GM21717 (cell line): ENCODE measurements around the gene ISX.
"Not testable (repeated sequence)": the region's sequence is repeated elsewhere in the genome, so short reads cannot be mapped to it uniquely, and the experiment has no call there.

Source experiments
- ATAC-seq: cut with Tn5 transposase; IDR thresholded peaks from one replicate; pipeline ENCODE4 v1.9.1; 2021; ENCODE audit warnings: mild to moderate bottlenecking, moderate library complexity; ENCODE audit not compliant: unreplicated experiment

The ISX gene

GRCh38 chr22:35065796-35066218, at the start of gene ISX:
Gene ISX (plus strand): TSS chr22:35066158. CDS start chr22:35067088, 930 bp downstream.
- ATAC-seq, result no peak

- ATAC-seq, result no peak
Observed at GRCh38 chr22:35016909-35017308, 49.0 kb upstream of the ISX start.

- no peak for ATAC-seq
Observed at GRCh38 chr22:35018995-35019394, 47.0 kb upstream of the ISX start.

GRCh38 chr22:35020517-35020916, 45.4 kb upstream of the ISX start:
- ATAC-seq, result no peak

GRCh38 chr22:35021161-35021560, 44.8 kb upstream of the ISX start:
- ATAC-seq, result no peak

- ATAC-seq, result no peak
Observed at GRCh38 chr22:35022291-35022690, 43.7 kb upstream of the ISX start.

GRCh38 chr22:35023692-35024363, 42.1 kb upstream of the ISX start:
- ATAC-seq, result peak; percentile 50

- no peak for ATAC-seq
Observed at GRCh38 chr22:35024364-35024692, 41.6 kb upstream of the ISX start.

GRCh38 chr22:35030112-35030511, 35.8 kb upstream of the ISX start:
- ATAC-seq, result not testable (repeated sequence)

- no peak for ATAC-seq
Observed at GRCh38 chr22:35032571-35032970, 33.4 kb upstream of the ISX start.

GRCh38 chr22:35033635-35034296, 32.2 kb upstream of the ISX start:
- no peak for ATAC-seq

GRCh38 chr22:35034963-35035362, 31.0 kb upstream of the ISX start:
- no peak for ATAC-seq

- ATAC-seq, result no peak
Observed at GRCh38 chr22:35037089-35037488, 28.9 kb upstream of the ISX start.

GRCh38 chr22:35039625-35040024, 26.3 kb upstream of the ISX start:
- no peak for ATAC-seq

GRCh38 chr22:35043252-35043933, 22.6 kb upstream of the ISX start:
- no peak for ATAC-seq

GRCh38 chr22:35043934-35044319, 22.0 kb upstream of the ISX start:
- no peak for ATAC-seq

GRCh38 chr22:35044607-35045390, 21.2 kb upstream of the ISX start:
- ATAC-seq, result no peak

GRCh38 chr22:35045451-35045850, 20.5 kb upstream of the ISX start:
- no peak for ATAC-seq

GRCh38 chr22:35046744-35047462, 19.1 kb upstream of the ISX start:
- ATAC-seq, result no peak

- ATAC-seq, result not testable (repeated sequence)
Observed at GRCh38 chr22:35050038-35050437, 15.9 kb upstream of the ISX start.
